Naive thymus-derived CD4-positive, alpha-beta T cell (primary cell): ENCODE measurements around the gene EYA3. TPM values are rescaled to one million over a fixed set of nuclear protein-coding genes. Genes with fewer than 3 reads are reported as not detected.
"Not testable (repeated sequence)": the region's sequence is repeated elsewhere in the genome, so short reads cannot be mapped to it uniquely, and the experiment has no call there.

Experiments used
- ATAC-seq: fragments of 150-1000 bp; cut with Tn5 transposase; 2 replicates; pipeline ENCODE4 v1.10.0; 2021; ENCODE audit warnings: mild to moderate bottlenecking, moderate library complexity
- CTCF ChIA-PET: fragments of 350-600 bp; sonication (Branson Sonifier 250); formaldehyde crosslinking; loops from one replicate; lab custom pipeline; 2021; ENCODE audit warnings: antibody characterized with exemption; lab: Charles Lee
- POLR2A ChIA-PET: fragments of 350-600 bp; sonication (Branson Sonifier 250); formaldehyde crosslinking; loops from one replicate; lab custom pipeline; 2021; ENCODE audit warnings: antibody characterized with exemption, inconsistent platforms; lab: Charles Lee
- DNase-seq, 9 donors: peaks; one replicate each; pipeline versions ENCODE4 v3.0.0 to v3.0.0-alpha.2; 2020 to 2022; ENCODE audit warnings: mixed read lengths in 1 of 9
- H3K27ac ChIP-seq: one replicate; pipeline ENCODE4 v1.7.0; 2013; ENCODE audit warnings: mild to moderate bottlenecking, low read depth, low read length, moderate library complexity
- H3K27me3 ChIP-seq, 2 donors: one replicate each; pipeline ENCODE4 v1.7.0; 2013; ENCODE audit warnings: low read length in 2 of 2, mild to moderate bottlenecking in 2 of 2, moderate library complexity in 2 of 2; ENCODE audit not compliant: control insufficient read depth in 2 of 2, insufficient read depth in 2 of 2
- H3K36me3 ChIP-seq, 3 experiments: 1 replicate in 2 of 3; 2 replicates in 1 of 3; pipeline ENCODE4 v1.7.0; 2013; ENCODE audit warnings: low read length in 3 of 3, mild to moderate bottlenecking in 3 of 3, moderate library complexity in 1 of 3; ENCODE audit not compliant: insufficient read depth in 3 of 3, control insufficient read depth in 2 of 3
- H3K4me1 ChIP-seq, 2 donors: one replicate each; pipeline ENCODE4 v1.7.0; 2013; ENCODE audit warnings: low read length in 2 of 2, mild to moderate bottlenecking in 2 of 2, moderate library complexity in 1 of 2; ENCODE audit not compliant: control insufficient read depth in 2 of 2, insufficient read depth in 2 of 2
- H3K4me3 ChIP-seq: 2 replicates; pipeline ENCODE4 v1.7.0; 2013; ENCODE audit warnings: mild to moderate bottlenecking, low read length
- H3K9me3 ChIP-seq, 3 experiments: 1 replicate in 2 of 3; 2 replicates in 1 of 3; pipeline ENCODE4 v1.7.0; 2013; ENCODE audit warnings: low read length in 3 of 3; ENCODE audit not compliant: control insufficient read depth in 2 of 3
- H3K27ac Mint-ChIP-seq, 9 donors: one replicate each; pipeline ENCODE4 v1.8.0; 2020 to 2022; ENCODE audit warnings: mixed read lengths in 9 of 9, mild to moderate bottlenecking in 8 of 9, moderate library complexity in 5 of 9, inconsistent platforms in 2 of 9
- H3K27me3 Mint-ChIP-seq, 5 donors: one replicate each; pipeline ENCODE4 v1.8.0; 2021 to 2022; ENCODE audit warnings: mixed read lengths in 5 of 5, mild to moderate bottlenecking in 1 of 5
- H3K36me3 Mint-ChIP-seq, 5 donors: one replicate each; pipeline ENCODE4 v1.8.0; 2020 to 2022; ENCODE audit warnings: mixed read lengths in 5 of 5, mild to moderate bottlenecking in 3 of 5, inconsistent platforms in 1 of 5
- H3K4me1 Mint-ChIP-seq, 7 donors: one replicate each; pipeline ENCODE4 v1.8.0; 2020 to 2022; ENCODE audit warnings: mixed read lengths in 7 of 7, mild to moderate bottlenecking in 3 of 7, inconsistent platforms in 1 of 7
- H3K4me3 Mint-ChIP-seq, 10 donors: one replicate each; pipeline ENCODE4 v1.8.0; 2020 to 2022; ENCODE audit warnings: mild to moderate bottlenecking in 10 of 10, mixed read lengths in 10 of 10, moderate library complexity in 6 of 10, inconsistent platforms in 2 of 10
- H3K9me3 Mint-ChIP-seq, 11 donors: one replicate each; pipeline ENCODE4 v1.8.0; 2020 to 2022; ENCODE audit warnings: mixed read lengths in 11 of 11, mild to moderate bottlenecking in 4 of 11, inconsistent platforms in 1 of 11, moderate library complexity in 1 of 11
- intact Hi-C, 2 donors: fragments of 100-400 bp; cut with micrococcal nuclease; formaldehyde crosslinking; loops; one replicate each; pipeline ENCODE4 v1.15.1; 2023
- polyA plus RNA-seq, 2 donors: library from polyadenylated mRNA; unstranded; fragments of 300-500 nt; fragmentation: Illumina TruSeq; gene quantifications; one replicate each; pipeline ENCODE4 v1.2.3, GENCODE V29; 2021
- total RNA-seq, 6 experiments: library from RNA in 5 of 6; stranded (reverse) in 5 of 6; gene quantifications; 1 replicate in 5 of 6; 2 replicates in 1 of 6; pipeline ENCODE4 v1.2.3 and lab custom pipeline; 2021 to 2026

Gene EYA3
- total and polyA plus RNA-seq, 7 experiments from 2014 or later, result 4.9 to 31.7 (median 18.6) TPM

GRCh38 chr1:28026329-28026728 lies 62.1 kb downstream of the EYA3 start:
- Mint-ChIP-seq H3K9me3 (no peaks in the 10 kb centered on the region), H3K36me3 (peaks cover 0 to 22% (median 9%) of the 10 kb centered on the region in 5 donors), H3K27ac (peak overlapping the region in 2 of 9 donors; percentile 20 to 56), H3K4me1 (peaks cover 0 to 16% (median 6%) of the 10 kb centered on the region in 7 donors), H3K27me3 (no peaks in the 10 kb centered on the region), H3K4me3 (no peak overlapping the region)
- intact Hi-C loops, result no loop called here
- no peaks in the 10 kb centered on the region for H3K27me3 ChIP-seq
- no peak overlapping the region for H3K4me3 ChIP-seq
- POLR2A ChIA-PET, result interaction anchor here (0.9 kb wide), 1 partner anchor 9 kb away, joined by 3 read pairs; no protein-coding TSS in a partner anchor
- no peak for DNase-seq
- CTCF ChIA-PET, result no interaction called here
- no peaks in the 10 kb centered on the region for H3K4me1 ChIP-seq
- no peak overlapping the region for H3K27ac ChIP-seq
- peaks cover 0 to 8% (median 0%) of the 10 kb centered on the region in 3 experiments for H3K36me3 ChIP-seq
- no peak for ATAC-seq
- H3K9me3 ChIP-seq, result no peaks in the 10 kb centered on the region

GRCh38 chr1:28021064-28021463 lies 67.3 kb downstream of the EYA3 start:
- H3K4me1 Mint-ChIP-seq, result peaks cover 0 to 14% (median 2%) of the 10 kb centered on the region in 7 donors
- no peak for DNase-seq
- ATAC-seq, result no peak
- H3K4me3 Mint-ChIP-seq, result no peak overlapping the region
- Histone ChIP-seq H3K4me1 (no peaks in the 10 kb centered on the region), H3K4me3 (no peak overlapping the region), H3K9me3 (no peaks in the 10 kb centered on the region), H3K36me3 (peaks cover 0 to 16% (median 5%) of the 10 kb centered on the region in 3 experiments), H3K27ac (no peak overlapping the region), H3K27me3 (no peaks in the 10 kb centered on the region)
- no peaks in the 10 kb centered on the region for H3K9me3 Mint-ChIP-seq
- no peaks in the 10 kb centered on the region for H3K27me3 Mint-ChIP-seq
- ChIA-PET POLR2A (interaction anchor here (0.8 kb wide), 1 partner anchor 68 kb away, joined by 3 read pairs; the partner anchor contains the start of gene EYA3), CTCF (no interaction called here)
- intact Hi-C loops, result no loop called here
- H3K27ac Mint-ChIP-seq, result peak overlapping the region in 4 of 9 donors; percentile 2 to 76 (median 30)
- H3K36me3 Mint-ChIP-seq, result peaks cover 6 to 41% (median 19%) of the 10 kb centered on the region in 5 donors

- DNase-seq, result no peak
- Mint-ChIP-seq H3K36me3 (peaks cover 0 to 43% (median 21%) of the 10 kb centered on the region in 5 donors), H3K4me1 (no peaks in the 10 kb centered on the region), H3K4me3 (no peak overlapping the region), H3K9me3 (no peaks in the 10 kb centered on the region), H3K27ac (no peak overlapping the region), H3K27me3 (no peaks in the 10 kb centered on the region)
- ATAC-seq, result no peak
- H3K27ac ChIP-seq, result no peak overlapping the region
- CTCF ChIA-PET, result no interaction called here
- no peak overlapping the region for H3K4me3 ChIP-seq
- intact Hi-C loops, result no loop called here
- H3K36me3 ChIP-seq, result peaks cover 0 to 33% (median 11%) of the 10 kb centered on the region in 3 experiments
- H3K27me3 ChIP-seq, result no peaks in the 10 kb centered on the region
- no peaks in the 10 kb centered on the region for H3K4me1 ChIP-seq
- no peaks in the 10 kb centered on the region for H3K9me3 ChIP-seq
- POLR2A ChIA-PET, result no interaction called here
Observed at GRCh38 chr1:28010969-28011368, 77.4 kb downstream of the EYA3 start.

GRCh38 chr1:28003117-28003516 lies 85.3 kb downstream of the EYA3 start:
- H3K4me3 ChIP-seq, H3K27me3 Mint-ChIP-seq, H3K4me1 Mint-ChIP-seq, H3K27ac ChIP-seq, H3K27me3 ChIP-seq, DNase-seq, CTCF ChIA-PET, H3K4me3 Mint-ChIP-seq, H3K4me1 ChIP-seq, H3K9me3 Mint-ChIP-seq, H3K9me3 ChIP-seq, POLR2A ChIA-PET, H3K27ac Mint-ChIP-seq, intact Hi-C loops, ATAC-seq: not testable (repeated sequence)
- H3K36me3 ChIP-seq, result peaks cover 0 to 24% (median 8%) of the 10 kb centered on the region in 3 experiments
- H3K36me3 Mint-ChIP-seq, result peaks cover 0 to 36% (median 18%) of the 10 kb centered on the region in 5 donors

- peaks cover 0 to 39% (median 23%) of the 10 kb centered on the region in 5 donors for H3K36me3 Mint-ChIP-seq
- H3K4me1 Mint-ChIP-seq, result peaks cover 0 to 2% (median 0%) of the 10 kb centered on the region in 7 donors
- ATAC-seq (no peak), DNase-seq (no peak)
- H3K27ac Mint-ChIP-seq, result no peak overlapping the region
- H3K27me3 Mint-ChIP-seq, result no peaks in the 10 kb centered on the region
- Histone ChIP-seq H3K9me3 (no peaks in the 10 kb centered on the region), H3K27me3 (no peaks in the 10 kb centered on the region), H3K27ac (no peak overlapping the region), H3K4me3 (no peak overlapping the region), H3K4me1 (no peaks in the 10 kb centered on the region), H3K36me3 (peaks cover 2 to 29% (median 12%) of the 10 kb centered on the region in 3 experiments)
- intact Hi-C loops, result no loop called here
- ChIA-PET POLR2A (no interaction called here), CTCF (interaction anchor here (0.7 kb wide), 1 partner anchor 12 kb away, joined by 3 read pairs; no protein-coding TSS in a partner anchor)
- H3K9me3 Mint-ChIP-seq, result no peaks in the 10 kb centered on the region
- H3K4me3 Mint-ChIP-seq, result no peak overlapping the region
Observed at GRCh38 chr1:28002600-28002999, 85.8 kb downstream of the EYA3 start.

GRCh38 chr1:27999055-27999454 lies 89.4 kb downstream of the EYA3 start:
- CTCF ChIA-PET, result no interaction called here
- no peaks in the 10 kb centered on the region for H3K9me3 ChIP-seq

GRCh38 chr1:27994526-27994925 lies 93.9 kb downstream of the EYA3 start:
- intact Hi-C loops, H3K9me3 ChIP-seq, ATAC-seq, H3K27me3 Mint-ChIP-seq, H3K9me3 Mint-ChIP-seq, H3K4me3 Mint-ChIP-seq, H3K27ac ChIP-seq, POLR2A ChIA-PET, H3K27me3 ChIP-seq, H3K4me3 ChIP-seq, DNase-seq: not testable (repeated sequence)
- CTCF ChIA-PET, result interaction anchor here (0.7 to 1.1 kb wide), 2 partner anchors 40 to 51 kb away, joined by 3 read pairs; no protein-coding TSS in a partner anchor
- Mint-ChIP-seq H3K36me3 (peaks cover 9 to 37% (median 30%) of the 10 kb centered on the region in 5 donors), H3K27ac (peak overlapping the region in 4 of 9 donors; percentile 1 to 80 (median 70)), H3K4me1 (peaks cover 14 to 53% (median 35%) of the 10 kb centered on the region in 7 donors)
- Histone ChIP-seq H3K4me1 (peaks cover 20 to 24% of the 10 kb centered on the region in 2 donors), H3K36me3 (peaks cover 12 to 36% (median 16%) of the 10 kb centered on the region in 3 experiments)

More at GRCh38 chr1:27999055-27999454, 89.4 kb downstream of the EYA3 start:
- Mint-ChIP-seq H3K36me3 (peaks cover 5 to 36% (median 23%) of the 10 kb centered on the region in 5 donors), H3K27ac (peak overlapping the region in 1 of 9 donors; percentile 68), H3K4me1 (peaks cover 0 to 17% (median 1%) of the 10 kb centered on the region in 7 donors), H3K27me3 (no peaks in the 10 kb centered on the region), H3K4me3 (no peak overlapping the region), H3K9me3 (no peaks in the 10 kb centered on the region)
- no peak for ATAC-seq
- Histone ChIP-seq H3K27me3 (no peaks in the 10 kb centered on the region), H3K4me3 (no peak overlapping the region), H3K4me1 (no peaks in the 10 kb centered on the region), H3K36me3 (peaks cover 7 to 43% (median 16%) of the 10 kb centered on the region in 3 experiments), H3K27ac (no peak overlapping the region)
- intact Hi-C loops, result no loop called here
- POLR2A ChIA-PET, result interaction anchor here (1.0 kb wide), 1 partner anchor 174 kb away, joined by 3 read pairs; no protein-coding TSS in a partner anchor
- no peak for DNase-seq
